Natural killer cell treated with Interleukin-12 subunit alpha and Interleukin-12 subunit beta and Interleukin-15 and Interleukin-18, amount 100 ng/mL, for 72 hours (primary cell): ENCODE data around the gene FASTKD1. TPM values are rescaled to one million over a fixed set of nuclear protein-coding genes. Genes with fewer than 3 reads are reported as not detected.

Experiments
- ATAC-seq, 2 donors: fragments of 150-1000 bp; cut with Tn5 transposase in 1 of 2; sonication (Bioruptor Pico), chemical (Tn5 transposase) in 1 of 2; 2 replicates each; pipeline ENCODE4 v1.10.0; 2021
- DNase-seq: peaks from one replicate; pipeline ENCODE4 v3.0.0; 2022; ENCODE audit warnings: low spot score
- H3K27ac Mint-ChIP-seq, 2 donors: 1 replicate in 1 of 2; 2 replicates in 1 of 2; pipeline ENCODE4 v1.8.0; 2022; ENCODE audit warnings: mixed read lengths in 2 of 2, mild to moderate bottlenecking in 1 of 2, moderate library complexity in 1 of 2
- H3K27me3 Mint-ChIP-seq, 2 donors: 1 replicate in 1 of 2; 2 replicates in 1 of 2; pipeline ENCODE4 v1.8.0; 2022; ENCODE audit warnings: mixed read lengths in 2 of 2
- H3K36me3 Mint-ChIP-seq: one replicate; pipeline ENCODE4 v1.8.0; 2022; ENCODE audit warnings: mixed read lengths
- H3K4me1 Mint-ChIP-seq, 2 donors: 1 replicate in 1 of 2; 2 replicates in 1 of 2; pipeline ENCODE4 v1.8.0; 2022; ENCODE audit warnings: low read depth in 2 of 2, mixed read lengths in 2 of 2, mild to moderate bottlenecking in 1 of 2
- H3K4me3 Mint-ChIP-seq: one replicate; pipeline ENCODE4 v1.8.0; 2022; ENCODE audit warnings: mixed read lengths
- H3K9me3 Mint-ChIP-seq: 2 replicates; pipeline ENCODE4 v1.8.0; 2022; ENCODE audit warnings: mixed read lengths
- total RNA-seq, 2 donors: library from RNA; stranded (reverse); gene quantifications; one replicate each; pipeline ENCODE4 v1.2.3, GENCODE V29; 2022

FASTKD1 gene
- total RNA-seq, 2 donors from 2014 or later: 37.7 to 61.7 TPM

DNA sequence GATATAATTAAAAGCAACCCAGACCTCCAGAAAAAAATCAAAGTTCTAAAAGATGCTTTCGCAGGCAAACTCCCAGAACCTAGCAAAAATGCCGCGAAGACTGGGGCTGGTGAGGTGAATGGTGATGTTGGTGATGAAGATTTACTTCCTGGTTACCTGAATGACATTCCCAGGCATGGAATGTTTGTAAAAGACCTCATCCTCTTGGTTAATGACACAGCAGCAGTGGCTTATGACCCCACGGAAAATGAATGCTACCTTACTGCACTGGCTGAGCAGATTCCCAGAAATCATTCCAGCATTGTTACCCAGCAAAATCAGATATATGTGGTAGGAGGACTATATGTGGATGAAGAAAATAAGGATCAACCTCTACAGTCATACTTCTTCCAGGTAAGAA is 63.2 kb downstream of the FASTKD1 start:
- peaks cover 0 to 3% of the 10 kb centered on the region in 2 donors for H3K27me3 Mint-ChIP-seq
- no peaks in the 10 kb centered on the region for H3K9me3 Mint-ChIP-seq
- no peak for DNase-seq
- no peak for ATAC-seq
- no peak overlapping the region for H3K27ac Mint-ChIP-seq
- H3K4me3 Mint-ChIP-seq: no peak overlapping the region
- no peaks in the 10 kb centered on the region for H3K4me1 Mint-ChIP-seq
- H3K36me3 Mint-ChIP-seq: no peaks in the 10 kb centered on the region

DNA sequence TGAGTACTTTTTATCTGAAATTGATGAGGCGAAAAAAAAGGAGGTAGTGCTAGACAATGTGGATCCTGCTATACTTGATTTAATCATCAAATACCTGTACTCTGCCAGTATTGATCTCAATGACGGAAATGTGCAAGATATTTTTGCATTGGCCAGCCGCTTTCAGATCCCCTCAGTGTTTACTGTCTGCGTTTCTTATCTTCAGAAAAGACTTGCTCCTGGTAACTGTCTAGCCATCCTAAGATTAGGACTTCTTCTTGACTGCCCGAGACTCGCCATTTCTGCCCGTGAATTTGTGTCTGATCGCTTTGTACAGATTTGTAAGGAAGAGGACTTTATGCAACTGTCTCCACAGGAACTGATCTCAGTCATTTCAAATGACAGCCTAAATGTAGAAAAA is 63.7 kb downstream of the FASTKD1 start:
- Mint-ChIP-seq H3K9me3 (no peaks in the 10 kb centered on the region), H3K4me3 (no peak overlapping the region), H3K36me3 (no peaks in the 10 kb centered on the region), H3K4me1 (no peaks in the 10 kb centered on the region), H3K27ac (no peak overlapping the region), H3K27me3 (peaks cover 0 to 3% of the 10 kb centered on the region in 2 donors)
- ATAC-seq (no peak), DNase-seq (no peak)

DNA sequence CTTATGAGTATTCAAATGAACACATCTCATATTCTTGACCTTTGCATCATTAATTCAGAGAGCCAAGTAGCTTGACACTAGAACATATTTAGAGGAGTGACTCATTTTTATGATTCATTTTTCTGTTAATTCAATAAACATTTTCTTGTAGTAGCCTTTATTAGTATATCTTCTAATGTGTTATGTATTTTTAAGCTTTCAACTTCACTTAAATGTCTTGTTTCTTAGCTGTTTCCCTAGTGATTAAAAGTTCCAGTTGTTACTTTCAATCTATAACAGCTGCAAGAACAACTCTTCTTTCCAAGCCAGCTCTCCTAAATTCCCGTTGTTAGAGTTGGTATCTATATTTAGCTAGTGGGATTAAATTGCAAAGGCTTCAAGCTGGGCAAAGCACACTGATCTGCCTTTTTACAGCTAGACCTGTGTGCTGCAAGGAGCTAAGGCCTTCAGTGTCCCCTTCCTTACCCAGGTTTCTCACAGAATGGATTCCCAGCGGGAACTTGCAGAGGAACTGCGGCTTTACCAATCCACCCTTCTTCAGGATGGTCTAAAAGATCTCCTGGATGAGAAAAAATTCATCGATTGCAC is 64.3 kb downstream of the FASTKD1 start, which contains the start of gene KLHL41:
KLHL41 (plus strand) TSS at position 405 of the 588 bp plus-strand sequence; CDS start at position 482, 77 bp downstream.
- H3K27ac Mint-ChIP-seq: no peak within 1 kb of the TSS
- H3K27me3 Mint-ChIP-seq: peaks cover 0 to under 1% of the 10 kb centered on the region in 2 donors
- no peaks in the 10 kb centered on the region for H3K4me1 Mint-ChIP-seq
- DNase-seq (no peak), ATAC-seq (no peak)
- no peaks in the 10 kb centered on the region for H3K9me3 Mint-ChIP-seq
- H3K36me3 Mint-ChIP-seq: no peaks in the 10 kb centered on the region
- no peak within 1 kb of the TSS for H3K4me3 Mint-ChIP-seq

DNA sequence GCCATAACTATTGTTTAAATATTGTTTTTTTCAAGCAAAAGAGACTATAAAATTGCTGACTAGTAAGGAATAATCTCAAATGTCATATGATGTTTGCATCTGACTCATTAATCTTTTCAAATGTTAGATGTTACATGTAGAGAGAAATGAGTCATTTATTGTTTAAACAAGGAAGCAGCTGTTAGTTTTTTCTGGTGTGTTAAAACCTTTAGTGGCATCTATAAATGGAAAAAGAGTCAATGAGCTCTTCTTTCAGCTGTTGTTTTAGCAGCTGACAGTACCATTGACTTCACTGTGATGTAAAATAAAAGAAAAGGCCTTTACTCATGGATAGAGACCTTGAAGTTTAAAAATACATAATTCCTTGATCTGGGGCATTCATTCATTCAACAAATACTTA is 66.0 kb downstream of the FASTKD1 start:
- no peaks in the 10 kb centered on the region for H3K36me3 Mint-ChIP-seq
- H3K9me3 Mint-ChIP-seq: no peaks in the 10 kb centered on the region
- no peak for DNase-seq
- H3K27me3 Mint-ChIP-seq: no peaks in the 10 kb centered on the region
- ATAC-seq: no peak
- no peak overlapping the region for H3K4me3 Mint-ChIP-seq
- H3K4me1 Mint-ChIP-seq: no peaks in the 10 kb centered on the region
- no peak overlapping the region for H3K27ac Mint-ChIP-seq

DNA sequence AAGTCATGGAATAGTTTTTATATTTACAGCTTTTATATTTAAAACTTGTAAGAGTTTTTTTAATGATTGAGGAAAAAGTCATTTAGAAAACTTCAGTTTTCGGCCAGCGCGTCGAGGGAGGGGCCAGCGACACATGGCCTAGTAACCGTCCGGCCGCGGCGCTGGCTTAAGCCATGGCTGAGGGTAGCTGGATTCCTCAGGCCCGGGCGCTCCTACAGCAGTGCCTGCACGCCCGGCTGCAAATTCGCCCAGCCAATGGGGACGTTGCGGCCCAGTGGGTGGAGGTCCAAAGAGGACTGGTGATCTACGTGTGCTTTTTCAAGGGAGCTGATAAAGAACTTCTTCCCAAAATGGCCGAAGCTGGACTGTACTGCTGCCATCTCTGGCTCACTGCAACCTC is 69.0 kb downstream of the FASTKD1 start:
- DNase-seq: no peak
- Mint-ChIP-seq H3K4me1 (no peaks in the 10 kb centered on the region), H3K4me3 (no peak overlapping the region), H3K9me3 (no peaks in the 10 kb centered on the region), H3K27me3 (no peaks in the 10 kb centered on the region), H3K36me3 (no peaks in the 10 kb centered on the region), H3K27ac (no peak overlapping the region)
- ATAC-seq: no peak

DNA sequence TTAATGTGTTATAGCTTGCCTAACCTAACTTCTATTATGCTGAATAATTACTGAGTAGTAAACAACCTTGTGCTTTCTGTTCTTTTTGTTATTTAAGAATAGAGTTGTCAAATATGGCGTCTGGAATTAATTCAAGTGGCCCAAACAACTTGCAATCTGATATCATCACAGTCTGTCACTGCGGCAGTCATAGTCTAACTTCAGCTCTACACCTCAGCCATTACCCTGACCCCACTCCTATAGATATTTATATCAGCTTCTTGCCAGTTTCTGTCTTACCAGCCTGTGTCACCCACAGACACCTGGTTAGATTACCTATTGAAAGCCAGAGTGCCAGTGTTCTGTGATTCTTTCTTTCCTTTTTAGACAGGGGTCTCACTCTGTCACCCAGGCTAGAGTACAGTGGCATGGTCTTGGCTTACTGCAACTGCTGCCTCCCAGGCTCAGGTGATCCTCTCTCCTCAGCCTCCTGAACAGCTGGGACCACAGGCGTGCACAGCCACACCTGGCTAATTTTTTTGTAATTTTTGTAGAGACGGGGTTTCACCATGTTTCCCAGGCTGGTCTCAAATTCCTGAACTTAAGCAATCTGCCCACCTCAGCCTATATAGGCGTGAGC is 78.2 kb downstream of the FASTKD1 start:
- DNase-seq: no peak
- Mint-ChIP-seq H3K4me3 (no peak overlapping the region), H3K27me3 (no peaks in the 10 kb centered on the region), H3K36me3 (no peaks in the 10 kb centered on the region), H3K27ac (no peak overlapping the region), H3K9me3 (no peaks in the 10 kb centered on the region), H3K4me1 (no peaks in the 10 kb centered on the region)
- no peak for ATAC-seq

DNA sequence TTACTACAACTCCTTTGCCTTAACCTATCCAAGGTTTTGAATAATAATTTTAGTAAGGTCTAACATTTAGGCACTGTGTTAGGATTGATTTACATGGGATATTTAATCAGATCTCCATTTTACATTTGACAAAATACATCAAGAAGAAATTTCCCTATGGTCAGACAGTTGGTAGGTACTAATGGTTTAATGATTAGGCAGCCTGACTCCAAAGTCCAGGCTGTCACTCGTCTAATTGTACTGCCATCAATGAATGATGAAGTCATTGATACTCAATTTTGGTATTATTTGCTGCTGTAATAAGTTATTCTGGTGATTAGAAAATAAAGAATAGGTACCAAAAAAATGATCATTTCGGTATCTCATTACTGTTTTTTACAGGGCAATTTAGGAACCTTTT is 80.3 kb downstream of the FASTKD1 start:
- no peaks in the 10 kb centered on the region for H3K27me3 Mint-ChIP-seq
- no peaks in the 10 kb centered on the region for H3K4me1 Mint-ChIP-seq
- H3K27ac Mint-ChIP-seq: no peak overlapping the region
- no peak overlapping the region for H3K4me3 Mint-ChIP-seq
- no peaks in the 10 kb centered on the region for H3K36me3 Mint-ChIP-seq
- no peak for DNase-seq
- no peak for ATAC-seq
- no peaks in the 10 kb centered on the region for H3K9me3 Mint-ChIP-seq

DNA sequence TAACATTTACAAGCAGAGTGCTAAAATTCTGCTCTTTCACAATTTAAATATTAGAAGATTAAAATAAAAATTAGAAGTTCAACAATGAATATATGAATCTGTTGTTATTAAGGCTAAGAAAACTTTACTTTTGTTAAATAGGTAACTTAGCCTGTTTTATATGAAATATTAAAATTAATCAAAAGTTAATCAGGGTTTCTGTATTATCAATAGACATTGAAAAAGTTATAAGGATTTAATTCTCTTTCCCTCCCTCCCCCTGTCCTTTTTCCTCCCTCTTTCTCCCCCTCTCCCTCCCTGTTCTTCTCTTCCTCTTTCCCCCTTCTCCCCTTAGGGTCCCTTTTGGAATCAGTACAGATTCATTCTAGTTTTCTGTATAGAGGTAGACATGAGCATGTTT is 82.3 kb downstream of the FASTKD1 start:
- H3K36me3 Mint-ChIP-seq: no peaks in the 10 kb centered on the region
- DNase-seq: no peak

DNA sequence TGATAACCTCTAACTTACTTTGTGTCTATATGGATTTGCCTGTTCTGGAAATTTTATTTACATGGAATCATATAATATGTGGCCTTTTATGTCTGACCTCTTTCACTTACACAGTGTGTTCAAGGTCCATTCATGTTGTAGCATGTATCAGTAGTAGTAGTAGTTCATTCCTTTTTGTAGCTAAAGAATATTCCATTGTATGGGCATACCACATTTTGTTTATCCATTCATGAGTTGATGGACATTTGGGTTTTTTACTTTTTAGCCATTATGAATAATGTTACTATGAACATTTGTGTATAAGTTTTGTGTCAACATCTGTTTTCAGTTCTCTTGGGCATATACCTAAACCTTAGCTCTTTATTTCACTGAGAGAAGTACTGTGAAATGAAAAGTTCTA is 82.8 kb downstream of the FASTKD1 start:
- Mint-ChIP-seq H3K9me3 (no peaks in the 10 kb centered on the region), H3K27ac (no peak overlapping the region), H3K36me3 (no peaks in the 10 kb centered on the region), H3K27me3 (no peaks in the 10 kb centered on the region), H3K4me1 (no peaks in the 10 kb centered on the region), H3K4me3 (no peak overlapping the region)
- DNase-seq (no peak), ATAC-seq (no peak)

More for the DNA sequence above, 82.3 kb downstream of the FASTKD1 start:
- no peaks in the 10 kb centered on the region for H3K4me1 Mint-ChIP-seq
- H3K27ac Mint-ChIP-seq: no peak overlapping the region
- no peak overlapping the region for H3K4me3 Mint-ChIP-seq
- H3K9me3 Mint-ChIP-seq: no peaks in the 10 kb centered on the region
- no peaks in the 10 kb centered on the region for H3K27me3 Mint-ChIP-seq
- ATAC-seq: no peak

DNA sequence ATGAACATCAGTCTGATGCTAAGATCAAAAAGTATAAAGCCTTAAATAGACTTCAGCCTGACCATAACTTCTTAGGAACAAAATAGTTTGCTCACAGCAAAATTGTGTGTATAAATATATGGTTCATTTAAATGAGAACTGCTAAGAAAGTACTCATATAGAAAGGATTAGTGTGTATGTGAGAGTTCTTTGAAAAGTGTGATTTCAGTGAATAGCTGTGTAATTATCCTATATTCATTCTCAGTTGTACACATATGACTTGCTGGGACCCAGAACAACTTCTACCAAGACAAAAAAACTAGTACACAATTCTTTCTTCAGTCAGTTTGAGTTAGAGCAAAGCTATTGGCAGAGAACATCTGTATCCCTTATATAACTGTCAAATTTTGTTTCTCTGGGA is 87.2 kb downstream of the FASTKD1 start:
- no peak overlapping the region for H3K4me3 Mint-ChIP-seq
- no peak overlapping the region for H3K27ac Mint-ChIP-seq
- ATAC-seq (peak in 1 of 2 donors; percentile 57), DNase-seq (no peak)
- no peaks in the 10 kb centered on the region for H3K27me3 Mint-ChIP-seq
- no peaks in the 10 kb centered on the region for H3K36me3 Mint-ChIP-seq
- H3K4me1 Mint-ChIP-seq: no peaks in the 10 kb centered on the region
- H3K9me3 Mint-ChIP-seq: no peaks in the 10 kb centered on the region

DNA sequence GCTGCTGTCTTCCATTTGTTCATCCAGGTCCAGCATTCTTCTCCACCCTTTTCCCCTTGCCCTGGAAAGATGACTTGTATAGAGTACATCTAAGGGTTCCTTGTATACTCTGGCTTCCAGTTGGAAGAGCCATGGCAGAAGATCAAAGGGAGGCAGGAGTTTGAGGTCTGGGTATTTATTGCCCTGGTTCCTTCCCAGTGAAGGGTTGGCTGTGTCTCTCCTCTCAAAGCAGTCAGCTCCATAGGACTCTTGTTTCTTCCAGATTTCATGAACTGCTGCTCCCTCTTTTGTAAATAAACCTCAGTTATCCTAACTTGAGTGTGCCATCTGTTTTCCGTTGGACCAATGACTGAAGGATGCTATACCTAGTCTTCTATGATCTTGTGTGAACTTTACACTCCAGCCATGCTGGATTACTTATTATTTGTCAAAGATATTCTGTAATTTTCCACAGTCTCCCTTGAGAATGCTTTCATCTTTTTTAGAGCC is 88.0 kb downstream of the FASTKD1 start:
- H3K27ac Mint-ChIP-seq: no peak overlapping the region
- no peaks in the 10 kb centered on the region for H3K36me3 Mint-ChIP-seq

DNA sequence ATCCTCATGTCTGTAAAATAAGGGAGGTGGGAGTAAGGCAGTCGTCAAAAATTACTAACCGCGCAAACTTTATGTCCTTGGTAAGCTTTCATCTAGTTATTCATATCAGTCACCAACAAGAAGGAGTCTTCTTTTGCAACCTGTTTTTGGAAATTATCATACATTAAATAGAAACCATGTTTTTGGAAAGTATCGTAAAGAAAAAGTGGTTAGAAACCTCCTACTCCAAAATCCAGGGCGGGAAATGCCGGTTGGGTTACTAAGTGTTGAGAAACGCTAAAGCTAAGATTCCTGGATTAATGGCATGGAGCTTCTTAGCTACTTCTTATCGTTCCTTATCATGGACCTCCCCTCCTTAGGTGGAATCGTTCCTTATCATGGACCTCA is 93.6 kb downstream of the FASTKD1 start:
- ATAC-seq (no peak), DNase-seq (no peak)
- Mint-ChIP-seq H3K27ac (peak overlapping the region in 1 of 2 donors; percentile 40), H3K4me1 (peaks cover 14 to 18% of the 10 kb centered on the region in 2 donors), H3K27me3 (no peaks in the 10 kb centered on the region), H3K9me3 (no peaks in the 10 kb centered on the region), H3K4me3 (peak overlapping the region; percentile 90), H3K36me3 (no peaks in the 10 kb centered on the region)

More for the DNA sequence above, 88.0 kb downstream of the FASTKD1 start:
- no peak for DNase-seq
- Mint-ChIP-seq H3K4me3 (no peak overlapping the region), H3K9me3 (no peaks in the 10 kb centered on the region), H3K4me1 (no peaks in the 10 kb centered on the region), H3K27me3 (no peaks in the 10 kb centered on the region)
- ATAC-seq: no peak
